Activated naive CD8-positive, alpha-beta T cell treated with anti-CD3 and anti-CD28 coated beads, Interleukin-2, amount 50 U/mL, for 24 hours (primary cell): Measurements from ENCODE around the gene KCNA10.
A peak's percentile ranks its signal among the peaks of the same experiment; 100 is the strongest.

Source experiments
- ATAC-seq: fragments of 150-1000 bp; cut with Tn5 transposase; one replicate; pipeline ENCODE4 v1.10.0; 2021
- DNase-seq: peaks from one replicate; pipeline ENCODE4 v3.0.0; 2021
- H3K27ac Mint-ChIP-seq: one replicate; pipeline ENCODE4 v1.8.0; 2021; ENCODE audit warnings: mild to moderate bottlenecking, mixed read lengths
- H3K27me3 Mint-ChIP-seq: one replicate; pipeline ENCODE4 v1.8.0; 2021; ENCODE audit warnings: mixed read lengths
- H3K36me3 Mint-ChIP-seq: one replicate; pipeline ENCODE4 v1.8.0; 2021; ENCODE audit warnings: low read depth, mixed read lengths
- H3K4me1 Mint-ChIP-seq: one replicate; pipeline ENCODE4 v1.8.0; 2021; ENCODE audit warnings: mixed read lengths
- H3K4me3 Mint-ChIP-seq: one replicate; pipeline ENCODE4 v1.8.0; 2021; ENCODE audit warnings: mild to moderate bottlenecking, moderate library complexity, mixed read lengths
- H3K9me3 Mint-ChIP-seq: one replicate; pipeline ENCODE4 v1.8.0; 2021; ENCODE audit warnings: mixed read lengths

KCNA10 gene

GRCh38 chr1:110519125-110519810 lies at the start of gene KCNA10:
Gene KCNA10 (minus strand): TSS chr1:110519175. CDS start chr1:110518787, 388 bp downstream.
- DNase-seq (no peak), ATAC-seq (no peak)
- Mint-ChIP-seq H3K36me3 (no peaks in the 10 kb centered on the region), H3K27me3 (peaks cover 23% of the 10 kb centered on the region), H3K27ac (no peak within 1 kb of the TSS), H3K9me3 (no peaks in the 10 kb centered on the region), H3K4me3 (no peak within 1 kb of the TSS), H3K4me1 (no peaks in the 10 kb centered on the region)

GRCh38 chr1:110566836-110567235 lies 47.9 kb upstream of the KCNA10 start:
- DNase-seq, result no peak
- Mint-ChIP-seq H3K4me3 (no peak overlapping the region), H3K9me3 (no peaks in the 10 kb centered on the region), H3K36me3 (no peaks in the 10 kb centered on the region), H3K27ac (no peak overlapping the region), H3K4me1 (no peaks in the 10 kb centered on the region), H3K27me3 (peaks cover 26% of the 10 kb centered on the region)
- ATAC-seq, result no peak

GRCh38 chr1:110565565-110565964 lies 46.6 kb upstream of the KCNA10 start:
- ATAC-seq (no peak), DNase-seq (no peak)
- Mint-ChIP-seq H3K36me3 (no peaks in the 10 kb centered on the region), H3K9me3 (no peaks in the 10 kb centered on the region), H3K27ac (no peak overlapping the region), H3K4me1 (no peaks in the 10 kb centered on the region), H3K4me3 (no peak overlapping the region), H3K27me3 (peaks cover 18% of the 10 kb centered on the region)

GRCh38 chr1:110563089-110563488 lies 44.1 kb upstream of the KCNA10 start:
- no peak for DNase-seq
- no peak for ATAC-seq
- Mint-ChIP-seq H3K9me3 (no peaks in the 10 kb centered on the region), H3K36me3 (no peaks in the 10 kb centered on the region), H3K27me3 (peaks cover 18% of the 10 kb centered on the region), H3K27ac (no peak overlapping the region), H3K4me3 (no peak overlapping the region), H3K4me1 (no peaks in the 10 kb centered on the region)

- Mint-ChIP-seq H3K4me3 (no peak overlapping the region), H3K9me3 (no peaks in the 10 kb centered on the region), H3K4me1 (no peaks in the 10 kb centered on the region), H3K27ac (no peak overlapping the region), H3K27me3 (peaks cover 30% of the 10 kb centered on the region), H3K36me3 (no peaks in the 10 kb centered on the region)
- no peak for ATAC-seq
- DNase-seq, result no peak
Measured at GRCh38 chr1:110561596-110561995, 42.6 kb upstream of the KCNA10 start.

GRCh38 chr1:110559157-110559556 lies 40.2 kb upstream of the KCNA10 start:
- ATAC-seq (no peak), DNase-seq (no peak)
- Mint-ChIP-seq H3K4me3 (no peak overlapping the region), H3K36me3 (no peaks in the 10 kb centered on the region), H3K4me1 (peaks cover 2% of the 10 kb centered on the region), H3K9me3 (no peaks in the 10 kb centered on the region), H3K27me3 (peaks cover 38% of the 10 kb centered on the region), H3K27ac (no peak overlapping the region)

GRCh38 chr1:110557481-110557880 lies 38.5 kb upstream of the KCNA10 start:
- no peak for ATAC-seq
- Mint-ChIP-seq H3K4me1 (peaks cover 2% of the 10 kb centered on the region), H3K9me3 (no peaks in the 10 kb centered on the region), H3K4me3 (no peak overlapping the region), H3K36me3 (no peaks in the 10 kb centered on the region), H3K27me3 (peaks cover 46% of the 10 kb centered on the region), H3K27ac (no peak overlapping the region)
- DNase-seq, result no peak

GRCh38 chr1:110556471-110556807 lies 37.5 kb upstream of the KCNA10 start:
- DNase-seq (no peak), ATAC-seq (no peak)
- Mint-ChIP-seq H3K9me3 (no peaks in the 10 kb centered on the region), H3K36me3 (no peaks in the 10 kb centered on the region), H3K27me3 (peaks cover 51% of the 10 kb centered on the region), H3K4me3 (no peak overlapping the region), H3K4me1 (peaks cover 2% of the 10 kb centered on the region), H3K27ac (no peak overlapping the region)

- ATAC-seq (no peak), DNase-seq (no peak)
- H3K9me3 Mint-ChIP-seq, result no peaks in the 10 kb centered on the region
- peaks cover 51% of the 10 kb centered on the region for H3K27me3 Mint-ChIP-seq
- H3K36me3 Mint-ChIP-seq, result no peaks in the 10 kb centered on the region
- H3K4me1 Mint-ChIP-seq, result peaks cover 2% of the 10 kb centered on the region
- H3K27ac Mint-ChIP-seq, result no peak overlapping the region
- H3K4me3 Mint-ChIP-seq, result no peak overlapping the region
Measured at GRCh38 chr1:110555807-110556470, 37.0 kb upstream of the KCNA10 start.

GRCh38 chr1:110554871-110555801 lies 36.2 kb upstream of the KCNA10 start:
- peak; percentile 72 for ATAC-seq
- Mint-ChIP-seq H3K36me3 (no peaks in the 10 kb centered on the region), H3K27me3 (peaks cover 51% of the 10 kb centered on the region), H3K4me1 (peaks cover 2% of the 10 kb centered on the region), H3K27ac (no peak overlapping the region), H3K9me3 (no peaks in the 10 kb centered on the region), H3K4me3 (no peak overlapping the region)
- peak; percentile 66 for DNase-seq

- Mint-ChIP-seq H3K27ac (no peak overlapping the region), H3K4me3 (no peak overlapping the region), H3K4me1 (peaks cover 2% of the 10 kb centered on the region), H3K36me3 (no peaks in the 10 kb centered on the region), H3K9me3 (no peaks in the 10 kb centered on the region), H3K27me3 (peaks cover 32% of the 10 kb centered on the region)
- DNase-seq (no peak), ATAC-seq (no peak)
Measured at GRCh38 chr1:110551278-110551809, 32.4 kb upstream of the KCNA10 start.

GRCh38 chr1:110549831-110550230 lies 30.9 kb upstream of the KCNA10 start:
- Mint-ChIP-seq H3K4me1 (no peaks in the 10 kb centered on the region), H3K4me3 (no peak overlapping the region), H3K27me3 (peaks cover 25% of the 10 kb centered on the region), H3K9me3 (no peaks in the 10 kb centered on the region), H3K27ac (no peak overlapping the region), H3K36me3 (no peaks in the 10 kb centered on the region)
- no peak for DNase-seq
- ATAC-seq, result no peak

- H3K4me1 Mint-ChIP-seq, result no peaks in the 10 kb centered on the region
- no peaks in the 10 kb centered on the region for H3K9me3 Mint-ChIP-seq
- no peak for ATAC-seq
- no peaks in the 10 kb centered on the region for H3K36me3 Mint-ChIP-seq
- no peak overlapping the region for H3K4me3 Mint-ChIP-seq
- peaks cover 16% of the 10 kb centered on the region for H3K27me3 Mint-ChIP-seq
- no peak overlapping the region for H3K27ac Mint-ChIP-seq
- no peak for DNase-seq
Measured at GRCh38 chr1:110548381-110548780, 29.4 kb upstream of the KCNA10 start.

- no peaks in the 10 kb centered on the region for H3K4me1 Mint-ChIP-seq
- ATAC-seq (no peak), DNase-seq (no peak)
- no peak overlapping the region for H3K4me3 Mint-ChIP-seq
- H3K9me3 Mint-ChIP-seq, result no peaks in the 10 kb centered on the region
- no peaks in the 10 kb centered on the region for H3K36me3 Mint-ChIP-seq
- no peak overlapping the region for H3K27ac Mint-ChIP-seq
- H3K27me3 Mint-ChIP-seq, result peaks cover 6% of the 10 kb centered on the region
Measured at GRCh38 chr1:110547017-110547416, 28.0 kb upstream of the KCNA10 start.
